Measurements from ENCODE around the gene TBX3.
"Not testable (repeated sequence)": the region's sequence is repeated elsewhere in the genome, so short reads cannot be mapped to it uniquely, and the experiment has no call there.

Gene TBX3

DNA sequence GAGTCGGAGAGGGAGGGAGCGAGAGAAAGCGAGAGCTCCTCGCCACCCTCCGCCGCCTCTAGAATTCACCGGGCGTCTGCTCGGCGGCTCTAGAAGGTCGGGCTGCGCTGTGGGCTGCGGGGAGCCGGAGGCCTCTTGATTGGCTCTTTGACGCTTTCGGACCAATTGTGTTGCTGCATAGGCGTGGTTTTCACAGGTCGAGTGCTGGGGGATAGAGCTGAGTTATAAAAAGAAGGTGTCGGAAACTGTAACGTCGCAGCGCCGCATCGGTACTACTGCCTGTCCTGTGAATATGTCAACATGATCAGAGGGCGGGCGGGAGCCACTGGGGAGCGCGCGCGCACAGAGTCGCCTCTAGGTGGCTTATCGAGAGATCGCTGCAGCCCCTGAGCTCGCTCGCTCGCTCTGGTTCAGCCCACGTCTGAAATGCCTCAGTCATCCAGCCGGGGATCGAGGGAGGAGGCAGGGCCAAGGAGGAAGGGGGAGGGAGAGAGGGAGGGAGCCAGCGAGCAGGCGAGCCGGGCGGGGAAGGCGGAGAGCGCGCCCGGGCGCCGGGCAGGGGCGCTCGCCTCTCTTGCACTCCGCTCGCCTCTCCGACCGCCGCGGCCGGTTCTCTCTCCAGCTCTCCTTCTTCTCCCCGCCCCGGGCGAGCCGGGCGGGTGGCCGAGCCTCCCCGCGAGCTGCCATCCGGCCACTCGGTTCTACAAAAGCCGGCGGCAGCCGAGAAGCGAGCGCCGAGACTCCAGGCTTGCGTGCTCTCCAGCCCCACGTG is at the start of gene TBX3:
Gene TBX3 (minus strand): TSS at position 78 of the 772 bp plus-strand sequence. CDS start 975 bp downstream, outside the sequence.
- H3K4me3 Mint-ChIP-seq: peak within 1 kb of the TSS; percentile 74
- no peak within 1 kb of the TSS for H3K27ac Mint-ChIP-seq (ENCODE audit: low read depth)
- H3K36me3 Mint-ChIP-seq (ENCODE audit: insufficient read depth): peaks cover 6% of the 10 kb centered on the region
- ATAC-seq (replicated peaks; ENCODE audit: extremely low read depth, poor library complexity, severe bottlenecking) (no peak), DNase-seq (ENCODE audit: low spot score in 2 of 2) (no peak)
- H3K27me3 Mint-ChIP-seq: peaks cover 98% of the 10 kb centered on the region
- H3K4me1 Mint-ChIP-seq: peaks cover 16% of the 10 kb centered on the region
- H3K9me3 Mint-ChIP-seq: no peaks in the 10 kb centered on the region

DNA sequence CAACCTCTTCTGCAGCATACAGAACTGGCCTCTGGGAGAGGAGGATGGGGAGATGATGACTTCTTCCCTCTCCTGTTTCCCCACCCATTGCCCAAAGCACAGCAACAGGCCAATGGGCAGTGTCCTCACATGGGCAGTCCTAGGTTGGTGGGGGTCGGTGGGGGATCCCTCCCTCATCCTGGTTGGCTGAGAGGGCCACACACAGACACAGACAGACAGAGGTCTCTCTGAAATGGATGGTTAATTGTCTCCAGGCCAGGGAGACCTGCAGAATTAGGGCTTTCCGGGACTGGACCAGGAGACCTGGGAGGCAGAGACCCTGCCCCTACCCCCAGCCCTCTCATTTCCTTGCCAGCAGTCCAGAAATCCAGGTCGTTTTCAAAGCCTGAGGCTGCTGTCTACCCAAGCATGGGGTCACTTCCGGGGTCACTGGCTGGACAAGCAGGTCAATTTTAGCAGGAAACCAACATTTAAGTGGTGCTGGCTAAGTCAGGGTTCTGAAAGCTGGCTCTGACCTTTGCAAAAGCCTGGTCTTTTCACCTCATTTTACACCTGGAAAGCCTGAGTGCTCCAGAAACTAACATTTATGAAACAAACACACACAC is 48.6 kb upstream of the TBX3 start:
- no peaks in the 10 kb centered on the region for H3K36me3 Mint-ChIP-seq (ENCODE audit: insufficient read depth)
- no peak overlapping the region for H3K27ac Mint-ChIP-seq (ENCODE audit: low read depth)
- H3K27me3 Mint-ChIP-seq: peaks cover 11% of the 10 kb centered on the region
- no peak for DNase-seq (ENCODE audit: low spot score in 2 of 2)
- H3K9me3 Mint-ChIP-seq: no peaks in the 10 kb centered on the region
- H3K4me3 Mint-ChIP-seq: no peak overlapping the region
- no peaks in the 10 kb centered on the region for H3K4me1 Mint-ChIP-seq
- ATAC-seq (replicated peaks; ENCODE audit: extremely low read depth, poor library complexity, severe bottlenecking): no peak

- no peaks in the 10 kb centered on the region for H3K9me3 Mint-ChIP-seq
- H3K36me3 Mint-ChIP-seq (ENCODE audit: insufficient read depth): no peaks in the 10 kb centered on the region
- no peak for DNase-seq (ENCODE audit: low spot score in 2 of 2)
- no peaks in the 10 kb centered on the region for H3K4me1 Mint-ChIP-seq
- ATAC-seq (replicated peaks; ENCODE audit: extremely low read depth, poor library complexity, severe bottlenecking): no peak
- peaks cover 2% of the 10 kb centered on the region for H3K27me3 Mint-ChIP-seq
- H3K27ac Mint-ChIP-seq (ENCODE audit: low read depth): no peak overlapping the region
- H3K4me3 Mint-ChIP-seq: no peak overlapping the region
These were observed 45.8 kb upstream of the TBX3 start for GRCh38 chr12:114729731-114730130.

- Mint-ChIP-seq H3K4me3 (no peak overlapping the region), H3K4me1 (no peaks in the 10 kb centered on the region), H3K36me3 (ENCODE audit: insufficient read depth) (no peaks in the 10 kb centered on the region), H3K27me3 (no peaks in the 10 kb centered on the region), H3K9me3 (no peaks in the 10 kb centered on the region), H3K27ac (ENCODE audit: low read depth) (no peak overlapping the region)
- no peak for DNase-seq (ENCODE audit: low spot score in 2 of 2)
- ATAC-seq (replicated peaks; ENCODE audit: extremely low read depth, poor library complexity, severe bottlenecking): no peak
These were observed 42.2 kb upstream of the TBX3 start for GRCh38 chr12:114726092-114726710.

DNA sequence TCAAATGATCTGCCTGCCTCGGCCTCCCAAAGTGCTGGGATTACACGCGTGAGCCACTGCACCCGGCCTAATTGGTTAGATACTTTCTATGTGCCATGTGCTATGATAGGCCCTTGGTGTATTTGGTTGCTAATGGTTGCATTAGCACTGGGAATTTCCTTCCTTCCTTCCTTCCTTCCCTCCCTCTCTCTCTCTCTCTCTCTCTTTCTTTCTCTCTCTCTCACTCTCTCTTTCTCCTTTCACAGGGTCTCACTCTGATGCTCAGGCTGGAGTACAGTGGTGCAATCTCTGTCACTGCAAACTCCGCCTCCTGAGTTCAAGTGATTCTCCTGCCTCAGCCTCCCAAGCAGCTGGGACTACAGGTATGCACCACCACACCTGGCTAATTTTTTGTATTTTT is 38.2 kb upstream of the TBX3 start:
- H3K27me3 Mint-ChIP-seq; H3K4me3 Mint-ChIP-seq; DNase-seq (ENCODE audit: low spot score in 2 of 2); H3K9me3 Mint-ChIP-seq; H3K4me1 Mint-ChIP-seq; ATAC-seq (replicated peaks; ENCODE audit: extremely low read depth, poor library complexity, severe bottlenecking); H3K36me3 Mint-ChIP-seq (ENCODE audit: insufficient read depth); H3K27ac Mint-ChIP-seq (ENCODE audit: low read depth): not testable (repeated sequence)

GRCh38 chr12:114721266-114721665 is 37.3 kb upstream of the TBX3 start:
- ATAC-seq (replicated peaks; ENCODE audit: extremely low read depth, poor library complexity, severe bottlenecking) (no peak), DNase-seq (ENCODE audit: low spot score in 2 of 2) (no peak)
- Mint-ChIP-seq H3K9me3 (no peaks in the 10 kb centered on the region), H3K36me3 (ENCODE audit: insufficient read depth) (no peaks in the 10 kb centered on the region), H3K4me1 (no peaks in the 10 kb centered on the region), H3K27me3 (no peaks in the 10 kb centered on the region), H3K27ac (ENCODE audit: low read depth) (no peak overlapping the region), H3K4me3 (no peak overlapping the region)

DNA sequence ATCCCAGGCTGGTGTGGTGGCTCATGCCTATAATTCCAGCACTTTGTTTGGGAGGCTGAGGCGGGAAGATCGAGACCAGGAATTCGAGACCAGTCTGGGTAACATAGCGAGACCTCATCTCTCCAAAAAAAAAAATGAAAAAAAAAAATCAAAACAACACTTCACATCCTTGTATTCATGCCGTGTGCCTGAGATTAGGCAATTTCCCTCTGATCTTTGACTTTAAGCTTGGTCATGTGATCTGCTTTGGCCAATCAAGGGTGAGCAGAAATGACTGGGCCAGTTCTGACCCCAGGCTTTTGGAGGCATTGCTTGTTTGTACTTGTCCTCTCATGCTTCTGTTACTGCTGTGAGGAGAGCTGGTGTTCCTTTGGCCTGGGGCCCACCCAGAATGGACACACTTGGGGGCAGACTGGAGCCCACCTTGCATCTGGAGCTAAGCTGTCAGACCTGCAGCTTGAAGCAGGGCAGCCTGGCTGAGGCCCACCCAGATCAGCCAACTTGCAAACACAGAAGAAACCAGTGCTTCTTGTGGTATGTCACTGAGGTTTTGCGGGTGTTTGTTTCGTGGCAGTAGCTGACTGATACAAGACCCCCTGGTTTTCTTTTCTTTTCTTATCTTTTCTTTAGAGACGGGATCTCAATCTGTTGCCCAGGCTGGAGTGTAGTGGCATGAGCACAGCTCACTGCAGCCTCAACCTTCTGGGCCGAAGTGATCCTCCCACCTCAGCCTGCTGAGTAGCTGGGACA is 29.7 kb upstream of the TBX3 start:
- ATAC-seq (replicated peaks; ENCODE audit: extremely low read depth, poor library complexity, severe bottlenecking) (no peak), DNase-seq (ENCODE audit: low spot score in 2 of 2) (no peak)
- Mint-ChIP-seq H3K4me1 (no peaks in the 10 kb centered on the region), H3K36me3 (ENCODE audit: insufficient read depth) (no peaks in the 10 kb centered on the region), H3K4me3 (no peak overlapping the region), H3K27me3 (no peaks in the 10 kb centered on the region), H3K9me3 (peaks cover 5% of the 10 kb centered on the region), H3K27ac (ENCODE audit: low read depth) (no peak overlapping the region)

DNA sequence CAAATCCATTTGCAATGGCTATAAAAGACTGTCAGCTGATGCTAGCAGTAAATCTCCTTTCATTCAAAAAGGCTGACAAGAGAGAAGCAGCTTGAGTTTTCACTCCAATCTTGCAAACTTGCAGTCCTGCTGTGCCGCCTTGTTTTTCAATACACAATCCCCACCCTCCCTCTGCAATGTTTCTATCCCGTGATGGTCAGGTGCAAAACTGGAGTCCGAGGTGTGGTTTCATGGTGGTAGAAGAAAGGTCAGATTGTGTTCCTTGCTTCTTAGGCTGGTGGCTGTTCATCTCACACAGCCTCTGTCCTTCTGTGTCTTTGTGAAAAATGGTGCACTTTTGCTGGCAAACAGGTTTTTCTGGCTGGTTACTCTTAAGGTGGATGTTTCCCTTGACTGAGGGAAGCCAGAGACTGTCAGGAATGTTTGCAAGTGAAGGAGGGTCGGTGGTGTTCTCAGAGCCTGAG is 27.7 kb upstream of the TBX3 start:
- no peaks in the 10 kb centered on the region for H3K4me1 Mint-ChIP-seq
- no peak overlapping the region for H3K4me3 Mint-ChIP-seq
- no peak for ATAC-seq (replicated peaks; ENCODE audit: extremely low read depth, poor library complexity, severe bottlenecking)
- DNase-seq (ENCODE audit: low spot score in 2 of 2): no peak
- no peak overlapping the region for H3K27ac Mint-ChIP-seq (ENCODE audit: low read depth)
- H3K36me3 Mint-ChIP-seq (ENCODE audit: insufficient read depth): no peaks in the 10 kb centered on the region
- no peaks in the 10 kb centered on the region for H3K27me3 Mint-ChIP-seq
- peaks cover 5% of the 10 kb centered on the region for H3K9me3 Mint-ChIP-seq

DNA sequence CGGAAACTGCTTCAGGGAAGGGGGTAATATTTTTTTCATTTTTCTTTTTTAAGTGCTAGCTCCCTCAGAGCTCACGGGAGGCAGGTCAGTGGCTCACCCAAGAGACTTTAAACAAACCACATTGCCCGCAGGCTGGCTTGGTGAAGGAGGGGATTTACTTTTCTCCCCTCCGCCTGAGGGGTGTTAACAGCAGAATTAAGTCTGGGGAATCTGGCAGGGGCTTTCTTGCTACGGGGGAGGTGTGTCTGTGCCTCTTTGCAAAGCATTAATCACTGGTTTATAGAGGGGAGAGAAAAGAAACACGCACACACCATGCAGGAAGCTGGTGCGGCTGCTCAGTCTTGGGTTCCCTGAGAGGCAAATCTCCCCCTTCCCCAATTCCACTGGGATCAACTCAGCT is 26.2 kb upstream of the TBX3 start:
- ATAC-seq (replicated peaks; ENCODE audit: extremely low read depth, poor library complexity, severe bottlenecking): no peak
- H3K4me1 Mint-ChIP-seq: no peaks in the 10 kb centered on the region
- no peaks in the 10 kb centered on the region for H3K27me3 Mint-ChIP-seq
- DNase-seq (ENCODE audit: low spot score in 2 of 2): no peak
- no peak overlapping the region for H3K4me3 Mint-ChIP-seq
- no peaks in the 10 kb centered on the region for H3K36me3 Mint-ChIP-seq (ENCODE audit: insufficient read depth)
- no peak overlapping the region for H3K27ac Mint-ChIP-seq (ENCODE audit: low read depth)
- peaks cover 5% of the 10 kb centered on the region for H3K9me3 Mint-ChIP-seq

DNA sequence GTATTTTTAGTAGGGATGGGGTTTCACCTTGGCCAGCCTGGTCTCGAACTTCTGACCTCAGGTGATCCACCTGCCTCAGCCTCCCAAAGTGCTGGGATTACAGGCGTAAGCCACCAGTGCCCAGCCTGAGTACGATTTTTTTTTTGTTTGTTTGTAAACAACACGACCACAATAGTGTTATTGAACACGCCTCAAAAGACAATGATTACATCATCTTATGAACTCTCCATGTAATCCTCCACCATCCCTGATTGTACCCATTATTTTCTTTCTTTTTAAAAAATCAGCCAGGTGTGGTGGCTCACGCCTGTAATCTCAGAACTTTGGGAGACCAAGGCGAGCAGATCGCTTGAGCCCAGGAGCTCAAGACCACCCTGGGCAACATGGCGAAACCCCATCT is 25.1 kb upstream of the TBX3 start:
- H3K4me1 Mint-ChIP-seq: no peaks in the 10 kb centered on the region
- H3K27ac Mint-ChIP-seq (ENCODE audit: low read depth): no peak overlapping the region
- no peak overlapping the region for H3K4me3 Mint-ChIP-seq
- H3K36me3 Mint-ChIP-seq (ENCODE audit: insufficient read depth): no peaks in the 10 kb centered on the region
- DNase-seq (ENCODE audit: low spot score in 2 of 2) (no peak), ATAC-seq (replicated peaks; ENCODE audit: extremely low read depth, poor library complexity, severe bottlenecking) (no peak)
- no peaks in the 10 kb centered on the region for H3K9me3 Mint-ChIP-seq
- peaks cover 3% of the 10 kb centered on the region for H3K27me3 Mint-ChIP-seq

GRCh38 chr12:114708598-114708997 is 24.6 kb upstream of the TBX3 start:
- H3K36me3 Mint-ChIP-seq (ENCODE audit: insufficient read depth); ATAC-seq (replicated peaks; ENCODE audit: extremely low read depth, poor library complexity, severe bottlenecking); H3K27me3 Mint-ChIP-seq; H3K4me3 Mint-ChIP-seq; DNase-seq (ENCODE audit: low spot score in 2 of 2); H3K27ac Mint-ChIP-seq (ENCODE audit: low read depth); H3K9me3 Mint-ChIP-seq; H3K4me1 Mint-ChIP-seq: not testable (repeated sequence)

- no peaks in the 10 kb centered on the region for H3K9me3 Mint-ChIP-seq
- H3K4me3 Mint-ChIP-seq: no peak overlapping the region
- ATAC-seq (replicated peaks; ENCODE audit: extremely low read depth, poor library complexity, severe bottlenecking) (no peak), DNase-seq (ENCODE audit: low spot score in 2 of 2) (no peak)
- H3K4me1 Mint-ChIP-seq: no peaks in the 10 kb centered on the region
- H3K27me3 Mint-ChIP-seq: peaks cover 52% of the 10 kb centered on the region
- H3K27ac Mint-ChIP-seq (ENCODE audit: low read depth): no peak overlapping the region
- no peaks in the 10 kb centered on the region for H3K36me3 Mint-ChIP-seq (ENCODE audit: insufficient read depth)
These were observed 20.1 kb upstream of the TBX3 start for GRCh38 chr12:114704096-114704495.

All from central memory CD8-positive, alpha-beta T cell (primary cell).